ENCODE results near the gene CPM.

The CPM gene

GRCh38 chr12:68871396-68871795 lies 61.6 kb downstream of the CPM start:
- TF ChIP-seq ZFX (IDR thresholded peaks at IDR 0.05; ENCODE audit: borderline replicate concordance) (no peak), CTCF (IDR thresholded peaks at IDR 0.05) (no peak)
- no peak overlapping the region for H3K27ac ChIP-seq

- no peak for TF ChIP-seq ZFX (IDR thresholded peaks at IDR 0.05; ENCODE audit: borderline replicate concordance)
- no peak for TF ChIP-seq CTCF (IDR thresholded peaks at IDR 0.05)
- no peak overlapping the region for H3K27ac ChIP-seq
Observed at GRCh38 chr12:68870443-68870842, 62.5 kb downstream of the CPM start.

GRCh38 chr12:68870011-68870410 lies 63.0 kb downstream of the CPM start:
- H3K27ac ChIP-seq, result no peak overlapping the region
- TF ChIP-seq ZFX (IDR thresholded peaks at IDR 0.05; ENCODE audit: borderline replicate concordance) (no peak), CTCF (IDR thresholded peaks at IDR 0.05) (no peak)

GRCh38 chr12:68868043-68868790 lies 64.8 kb downstream of the CPM start:
- TF ChIP-seq ZFX (IDR thresholded peaks at IDR 0.05; ENCODE audit: borderline replicate concordance) (no peak), CTCF (IDR thresholded peaks at IDR 0.05) (no peak)

GRCh38 chr12:68867606-68868005 lies 65.4 kb downstream of the CPM start:
- H3K27ac ChIP-seq, result no peak overlapping the region
- no peak for TF ChIP-seq ZFX (IDR thresholded peaks at IDR 0.05; ENCODE audit: borderline replicate concordance)
- no peak for TF ChIP-seq CTCF (IDR thresholded peaks at IDR 0.05)

More at GRCh38 chr12:68868043-68868790, 64.8 kb downstream of the CPM start:
- no peak overlapping the region for H3K27ac ChIP-seq

GRCh38 chr12:68866950-68867349 lies 66.0 kb downstream of the CPM start:
- TF ChIP-seq ZFX (IDR thresholded peaks at IDR 0.05; ENCODE audit: borderline replicate concordance), result no peak
- no peak for TF ChIP-seq CTCF (IDR thresholded peaks at IDR 0.05)
- H3K27ac ChIP-seq, result no peak overlapping the region

GRCh38 chr12:68865399-68866164 lies 67.4 kb downstream of the CPM start:
- no peak overlapping the region for H3K27ac ChIP-seq

More at GRCh38 chr12:68865399-68866164, 67.4 kb downstream of the CPM start:
- TF ChIP-seq CTCF (IDR thresholded peaks at IDR 0.05), result no peak
- TF ChIP-seq ZFX (IDR thresholded peaks at IDR 0.05; ENCODE audit: borderline replicate concordance), result no peak

All from 22Rv1 (cell line).